HG02678 (cell line): ENCODE results near the gene DUS1L.

Experiments
- ATAC-seq: cut with Tn5 transposase; IDR thresholded peaks from one replicate; pipeline ENCODE4 v1.9.1; 2021; ENCODE audit warnings: mild to moderate bottlenecking, moderate library complexity; ENCODE audit not compliant: unreplicated experiment

Gene DUS1L

GRCh38 chr17:82088838-82089722, 23.5 kb upstream of the DUS1L start:
- ATAC-seq: no peak

GRCh38 chr17:82087961-82088837, 22.6 kb upstream of the DUS1L start:
- ATAC-seq: no peak

- ATAC-seq: no peak
These were observed 21.6 kb upstream of the DUS1L start for GRCh38 chr17:82086941-82087906.

GRCh38 chr17:82085931-82086764, 20.5 kb upstream of the DUS1L start:
- no peak for ATAC-seq

- no peak for ATAC-seq
These were observed 19.6 kb upstream of the DUS1L start for GRCh38 chr17:82085031-82085861.

- ATAC-seq: no peak
These were observed 18.9 kb upstream of the DUS1L start for GRCh38 chr17:82084373-82085030.

- ATAC-seq: no peak
These were observed 18.1 kb upstream of the DUS1L start for GRCh38 chr17:82083533-82084359.

GRCh38 chr17:82083009-82083408, 17.4 kb upstream of the DUS1L start:
- ATAC-seq: no peak

GRCh38 chr17:82082456-82082855, 16.9 kb upstream of the DUS1L start:
- ATAC-seq: no peak

GRCh38 chr17:82081966-82082365, 16.4 kb upstream of the DUS1L start:
- no peak for ATAC-seq

GRCh38 chr17:82081546-82081945, 15.9 kb upstream of the DUS1L start:
- ATAC-seq: no peak

GRCh38 chr17:82080789-82081464, 15.3 kb upstream of the DUS1L start:
- no peak for ATAC-seq

- no peak for ATAC-seq
These were observed 14.6 kb upstream of the DUS1L start for GRCh38 chr17:82080048-82080788.

GRCh38 chr17:82079001-82079677, 13.5 kb upstream of the DUS1L start:
- ATAC-seq: no peak

GRCh38 chr17:82078433-82078832, 12.8 kb upstream of the DUS1L start:
- no peak for ATAC-seq
